ENCODE measurements around the gene PTPRJ. TPM values are rescaled to one million over a fixed set of nuclear protein-coding genes. Genes with fewer than 3 reads are reported as not detected.

Gene PTPRJ
- polyA plus RNA-seq, 1 donor: 26.4 TPM

GRCh38 chr11:48025984-48026340, 45.6 kb downstream of the PTPRJ start:
- H3K4me1 ChIP-seq (ENCODE audit: control insufficient read depth, insufficient read depth, low read length): no peaks in the 10 kb centered on the region
- no peak overlapping the region for H3K27ac ChIP-seq (ENCODE audit: low read length)
- H3K4me3 ChIP-seq (ENCODE audit: low read length): no peak overlapping the region
- no peak for DNase-seq
- WGBS (ENCODE audit: insufficient coverage, low lambda C conversion rate): no CpG with 5 or more reads among the region's 3 CpGs
- no peaks in the 10 kb centered on the region for H3K27me3 ChIP-seq (ENCODE audit: control insufficient read depth, insufficient read depth, low read length)
- H3K36me3 ChIP-seq (ENCODE audit: control insufficient read depth, insufficient read depth, low read length): no peaks in the 10 kb centered on the region
- no peaks in the 10 kb centered on the region for H3K9me3 ChIP-seq (ENCODE audit: control insufficient read depth, low read depth, low read length)

GRCh38 chr11:48028914-48029680, 48.7 kb downstream of the PTPRJ start:
- Histone ChIP-seq H3K9me3 (ENCODE audit: control insufficient read depth, low read depth, low read length) (no peaks in the 10 kb centered on the region), H3K36me3 (ENCODE audit: control insufficient read depth, insufficient read depth, low read length) (peaks cover 3% of the 10 kb centered on the region), H3K4me1 (ENCODE audit: control insufficient read depth, insufficient read depth, low read length) (no peaks in the 10 kb centered on the region), H3K27me3 (ENCODE audit: control insufficient read depth, insufficient read depth, low read length) (no peaks in the 10 kb centered on the region), H3K4me3 (ENCODE audit: low read length) (no peak overlapping the region), H3K27ac (ENCODE audit: low read length) (no peak overlapping the region)
- no peak for DNase-seq
- no CpG with 5 or more reads among the region's 6 CpGs for WGBS (ENCODE audit: insufficient coverage, low lambda C conversion rate)

GRCh38 chr11:48029681-48030290, 49.4 kb downstream of the PTPRJ start:
- Histone ChIP-seq H3K27ac (ENCODE audit: low read length) (no peak overlapping the region), H3K4me1 (ENCODE audit: control insufficient read depth, insufficient read depth, low read length) (no peaks in the 10 kb centered on the region)

GRCh38 chr11:48031602-48032001, 51.2 kb downstream of the PTPRJ start:
- WGBS (ENCODE audit: insufficient coverage, low lambda C conversion rate): no CpG with 5 or more reads among the region's 6 CpGs
- Histone ChIP-seq H3K4me1 (ENCODE audit: control insufficient read depth, insufficient read depth, low read length) (peaks cover 4% of the 10 kb centered on the region), H3K27ac (ENCODE audit: low read length) (no peak overlapping the region), H3K27me3 (ENCODE audit: control insufficient read depth, insufficient read depth, low read length) (no peaks in the 10 kb centered on the region), H3K36me3 (ENCODE audit: control insufficient read depth, insufficient read depth, low read length) (peaks cover 7% of the 10 kb centered on the region), H3K9me3 (ENCODE audit: control insufficient read depth, low read depth, low read length) (no peaks in the 10 kb centered on the region), H3K4me3 (ENCODE audit: low read length) (no peak overlapping the region)
- DNase-seq: no peak

More at GRCh38 chr11:48029681-48030290, 49.4 kb downstream of the PTPRJ start:
- Histone ChIP-seq H3K36me3 (ENCODE audit: control insufficient read depth, insufficient read depth, low read length) (peaks cover 4% of the 10 kb centered on the region), H3K27me3 (ENCODE audit: control insufficient read depth, insufficient read depth, low read length) (no peaks in the 10 kb centered on the region), H3K9me3 (ENCODE audit: control insufficient read depth, low read depth, low read length) (no peaks in the 10 kb centered on the region), H3K4me3 (ENCODE audit: low read length) (no peak overlapping the region)
- WGBS (ENCODE audit: insufficient coverage, low lambda C conversion rate): 100% methylated on average over 1 of the region's 6 CpGs
- DNase-seq: no peak

- 90% methylated on average over 2 of the region's 6 CpGs for WGBS (ENCODE audit: insufficient coverage, low lambda C conversion rate)
- Histone ChIP-seq H3K9me3 (ENCODE audit: control insufficient read depth, low read depth, low read length) (no peaks in the 10 kb centered on the region), H3K27ac (ENCODE audit: low read length) (no peak overlapping the region), H3K36me3 (ENCODE audit: control insufficient read depth, insufficient read depth, low read length) (peaks cover 7% of the 10 kb centered on the region), H3K27me3 (ENCODE audit: control insufficient read depth, insufficient read depth, low read length) (no peaks in the 10 kb centered on the region), H3K4me3 (ENCODE audit: low read length) (no peak overlapping the region), H3K4me1 (ENCODE audit: control insufficient read depth, insufficient read depth, low read length) (peaks cover 4% of the 10 kb centered on the region)
- DNase-seq: no peak
Measured at GRCh38 chr11:48032721-48033120, 52.4 kb downstream of the PTPRJ start.

- DNase-seq: no peak
- Histone ChIP-seq H3K36me3 (ENCODE audit: control insufficient read depth, insufficient read depth, low read length) (peaks cover 7% of the 10 kb centered on the region), H3K27ac (ENCODE audit: low read length) (no peak overlapping the region), H3K9me3 (ENCODE audit: control insufficient read depth, low read depth, low read length) (no peaks in the 10 kb centered on the region), H3K4me1 (ENCODE audit: control insufficient read depth, insufficient read depth, low read length) (peaks cover 4% of the 10 kb centered on the region), H3K4me3 (ENCODE audit: low read length) (no peak overlapping the region), H3K27me3 (ENCODE audit: control insufficient read depth, insufficient read depth, low read length) (no peaks in the 10 kb centered on the region)
- no CpG with 5 or more reads among the region's 3 CpGs for WGBS (ENCODE audit: insufficient coverage, low lambda C conversion rate)
Measured at GRCh38 chr11:48033918-48034341, 53.6 kb downstream of the PTPRJ start.

- WGBS (ENCODE audit: insufficient coverage, low lambda C conversion rate): 100% methylated on average over 1 of the region's 14 CpGs
- peaks cover 4% of the 10 kb centered on the region for H3K4me1 ChIP-seq (ENCODE audit: control insufficient read depth, insufficient read depth, low read length)
- DNase-seq: no peak
Measured at GRCh38 chr11:48034926-48035871, 54.8 kb downstream of the PTPRJ start.

GRCh38 chr11:48036011-48036410, 55.7 kb downstream of the PTPRJ start:
- Histone ChIP-seq H3K36me3 (ENCODE audit: control insufficient read depth, insufficient read depth, low read length) (peaks cover 7% of the 10 kb centered on the region), H3K4me3 (ENCODE audit: low read length) (no peak overlapping the region), H3K27ac (ENCODE audit: low read length) (no peak overlapping the region), H3K4me1 (ENCODE audit: control insufficient read depth, insufficient read depth, low read length) (peaks cover 4% of the 10 kb centered on the region), H3K27me3 (ENCODE audit: control insufficient read depth, insufficient read depth, low read length) (no peaks in the 10 kb centered on the region), H3K9me3 (ENCODE audit: control insufficient read depth, low read depth, low read length) (no peaks in the 10 kb centered on the region)
- no peak for DNase-seq
- WGBS (ENCODE audit: insufficient coverage, low lambda C conversion rate): no CpG with 5 or more reads among the region's 1 CpG

More at GRCh38 chr11:48034926-48035871, 54.8 kb downstream of the PTPRJ start:
- Histone ChIP-seq H3K36me3 (ENCODE audit: control insufficient read depth, insufficient read depth, low read length) (peaks cover 7% of the 10 kb centered on the region), H3K9me3 (ENCODE audit: control insufficient read depth, low read depth, low read length) (no peaks in the 10 kb centered on the region), H3K4me3 (ENCODE audit: low read length) (no peak overlapping the region), H3K27me3 (ENCODE audit: control insufficient read depth, insufficient read depth, low read length) (no peaks in the 10 kb centered on the region), H3K27ac (ENCODE audit: low read length) (no peak overlapping the region)

GRCh38 chr11:48036466-48036865, 56.1 kb downstream of the PTPRJ start:
- H3K4me3 ChIP-seq (ENCODE audit: low read length): no peak overlapping the region
- no peaks in the 10 kb centered on the region for H3K9me3 ChIP-seq (ENCODE audit: control insufficient read depth, low read depth, low read length)
- peaks cover 4% of the 10 kb centered on the region for H3K4me1 ChIP-seq (ENCODE audit: control insufficient read depth, insufficient read depth, low read length)
- no peaks in the 10 kb centered on the region for H3K27me3 ChIP-seq (ENCODE audit: control insufficient read depth, insufficient read depth, low read length)
- no peak for DNase-seq
- H3K27ac ChIP-seq (ENCODE audit: low read length): no peak overlapping the region
- no CpG with 5 or more reads among the region's 4 CpGs for WGBS (ENCODE audit: insufficient coverage, low lambda C conversion rate)
- peaks cover 7% of the 10 kb centered on the region for H3K36me3 ChIP-seq (ENCODE audit: control insufficient read depth, insufficient read depth, low read length)
